Endothelial cell of hepatic sinusoid (primary cell): ENCODE data around the gene FAM149A.

Experiments used
- in situ Hi-C: cut with HindIII; loops from 2 replicates; pipeline ENCODE4 v1.10.0; 2017; ENCODE audit warnings: low sequenced_read_pairs

FAM149A gene

DNA sequence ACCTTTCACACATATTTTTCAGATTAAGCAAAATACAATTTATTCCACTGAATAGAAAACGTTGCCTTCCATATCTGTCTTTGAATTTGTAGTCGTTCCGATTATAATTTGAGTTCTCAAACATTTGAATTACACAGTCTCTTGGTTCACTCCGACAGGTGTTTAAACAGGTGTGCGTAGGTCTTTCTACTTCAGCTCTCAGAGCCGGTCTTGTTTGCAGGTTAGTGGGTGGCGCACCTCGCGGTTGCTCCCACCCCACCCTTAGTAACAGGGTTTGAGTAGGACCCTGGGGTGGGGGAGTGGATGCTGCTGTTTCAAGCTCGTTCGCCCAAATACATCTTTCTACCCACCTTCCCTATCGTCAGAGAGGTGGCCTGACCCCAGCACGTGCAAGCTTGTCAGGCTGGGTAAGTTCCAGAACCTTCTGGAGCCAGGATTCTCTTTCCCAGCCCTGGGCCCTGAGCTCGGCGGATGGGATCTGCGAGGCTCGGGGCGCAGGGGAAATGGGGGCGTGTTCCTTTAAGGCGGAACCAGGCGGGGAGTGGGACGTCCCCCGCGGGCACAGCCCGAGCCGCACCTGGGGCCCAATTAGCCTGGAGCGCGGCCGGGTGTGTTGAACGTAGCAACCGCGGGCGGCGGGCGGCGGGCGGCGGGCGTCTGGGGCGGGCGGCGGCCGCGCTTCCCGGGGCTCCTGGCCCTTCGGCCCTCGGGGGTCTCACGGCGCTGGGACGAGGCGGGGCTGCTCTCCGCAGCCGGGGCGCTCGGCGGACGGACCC lies at the start of gene FAM149A:
Gene FAM149A (plus strand): TSS at position 591 of the 776 bp plus-strand sequence.
- in situ Hi-C loops = no loop called here

DNA sequence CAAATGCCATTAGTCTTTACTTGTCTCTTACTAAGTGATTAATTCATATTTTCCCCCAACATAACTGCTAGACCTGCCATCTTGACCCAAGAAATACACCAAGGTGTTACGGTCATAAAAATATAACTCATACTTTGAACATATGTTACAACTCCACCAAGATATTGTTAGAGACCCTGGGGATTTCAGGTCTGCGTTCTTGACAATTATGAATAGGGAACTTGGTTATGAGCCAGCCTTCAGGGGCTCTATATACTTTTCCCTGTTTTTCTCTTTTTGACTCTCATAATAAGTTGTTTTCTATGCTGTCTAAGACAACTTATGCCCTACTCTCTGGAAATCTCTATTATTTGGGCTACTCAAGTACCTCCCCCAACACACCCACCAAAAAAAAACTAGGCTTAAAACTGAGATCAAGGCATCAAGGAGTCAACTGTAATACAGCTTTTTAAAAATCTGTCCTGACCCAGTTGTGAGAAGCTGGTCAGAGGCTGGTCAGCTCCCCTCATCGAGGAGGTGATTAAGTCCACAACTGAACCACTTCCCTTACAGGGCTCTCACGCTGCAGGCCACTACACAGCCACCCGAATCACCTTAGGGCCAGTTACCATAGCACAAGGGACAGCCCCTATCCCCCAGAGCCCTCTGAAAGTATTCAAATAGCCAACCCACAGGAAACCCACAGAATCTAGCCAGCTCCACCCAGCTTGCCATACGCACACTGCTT lies 46.1 kb upstream of the FAM149A start:
- in situ Hi-C loops = no loop called here

- in situ Hi-C loops = no loop called here
Measured at GRCh38 chr4:186058980-186059316, 45.6 kb upstream of the FAM149A start.

DNA sequence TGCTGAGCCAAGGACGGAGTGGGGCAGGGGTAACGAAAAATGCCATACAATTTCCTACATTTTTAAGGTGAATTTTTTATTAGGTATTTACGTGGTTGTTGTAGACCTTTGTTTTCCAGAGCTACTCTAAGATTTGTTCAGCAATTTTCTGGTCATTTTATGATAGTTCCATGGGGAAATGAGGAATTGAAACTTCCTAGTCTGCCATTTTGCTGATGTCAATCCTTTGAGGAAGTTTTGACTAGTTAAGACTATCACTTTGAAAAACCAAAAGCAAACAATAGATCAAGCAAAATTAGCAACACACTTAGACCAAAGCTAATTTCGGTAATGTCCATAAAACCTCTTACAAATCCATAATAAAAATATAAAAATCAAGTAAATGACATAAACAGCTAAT lies 42.6 kb upstream of the FAM149A start:
- in situ Hi-C loops = no loop called here

- in situ Hi-C loops = no loop called here
Measured at GRCh38 chr4:186067757-186068385, 36.6 kb upstream of the FAM149A start.

DNA sequence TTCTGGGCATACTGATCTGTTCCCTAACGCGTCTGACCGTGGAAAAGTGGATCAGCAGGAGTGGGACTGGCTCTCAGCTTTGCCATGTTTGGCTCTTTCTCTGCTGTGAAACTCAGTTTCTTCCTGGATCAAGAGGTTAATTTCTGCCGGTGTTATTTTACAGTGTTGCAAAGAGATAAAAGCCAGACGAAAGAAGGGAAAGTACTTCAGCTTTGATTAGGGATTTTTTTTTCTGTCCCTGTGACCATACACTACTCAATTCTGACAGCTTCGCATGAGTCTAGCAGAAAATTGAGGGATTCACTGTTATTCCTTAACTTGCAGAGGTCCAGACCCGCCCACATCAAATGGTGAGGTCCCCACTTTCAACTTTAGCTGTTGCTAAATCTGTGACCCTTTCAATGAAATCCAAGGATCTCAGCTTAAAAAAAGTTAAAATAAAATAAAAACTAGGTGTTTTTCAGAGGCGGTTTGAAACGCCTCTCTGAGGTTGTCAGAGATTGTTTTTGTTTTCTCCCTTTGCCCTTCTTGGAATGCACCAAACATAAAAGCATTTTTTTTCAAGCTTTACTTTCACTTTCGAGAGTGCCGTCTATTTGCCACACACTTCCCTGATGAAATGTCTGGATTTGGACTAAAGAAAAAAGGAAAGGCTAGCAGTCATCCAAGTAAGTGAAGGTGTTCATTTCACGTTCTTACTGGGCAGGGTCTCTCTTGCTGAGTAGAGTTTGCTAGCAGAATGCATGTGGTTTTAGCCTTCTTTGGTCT lies 35.7 kb upstream of the FAM149A start, which contains the start of gene TLR3:
Gene TLR3 (plus strand): TSS at position 576 of the 768 bp plus-strand sequence. CDS start 7,464 bp downstream, outside the sequence.
- in situ Hi-C loops = no loop called here

DNA sequence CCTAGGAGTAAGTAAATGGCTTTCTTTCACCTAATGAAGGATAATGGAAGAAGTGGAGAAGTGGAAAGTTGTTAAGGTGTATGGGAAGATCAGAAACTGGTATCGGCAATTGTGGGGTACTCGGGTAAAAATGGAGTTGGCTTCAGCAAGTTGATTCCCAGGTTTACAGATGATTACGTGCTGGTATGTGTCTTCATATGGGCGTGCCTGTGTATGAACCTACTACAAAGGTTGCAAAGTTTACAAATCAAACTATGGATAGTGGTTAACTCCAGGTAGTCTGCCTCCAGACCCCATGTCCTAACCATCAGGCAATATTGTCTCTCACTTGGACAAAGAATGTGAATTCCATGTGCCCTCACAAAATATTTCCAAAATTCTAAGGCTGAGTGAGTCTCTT lies 34.8 kb upstream of the FAM149A start:
- in situ Hi-C loops = no loop called here

DNA sequence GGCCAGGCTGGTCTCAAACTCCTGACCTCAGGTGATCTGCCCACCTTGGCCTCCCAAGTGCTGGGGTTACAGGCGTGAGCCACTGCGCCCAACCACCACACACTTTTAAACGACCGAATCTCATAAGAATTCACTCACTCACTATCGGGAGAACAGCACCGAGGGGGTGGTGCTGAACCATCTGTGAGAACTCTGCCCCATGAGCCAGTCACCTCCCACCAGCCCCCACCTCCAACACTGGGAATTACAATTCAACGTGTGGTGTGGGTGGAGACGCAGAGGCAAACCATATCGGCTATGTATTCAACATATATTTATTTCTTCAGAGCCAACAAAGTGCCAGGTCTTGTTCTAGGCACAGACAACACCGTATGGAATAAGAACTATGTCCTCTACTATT lies 32.0 kb upstream of the FAM149A start:
- in situ Hi-C loops = no loop called here

- in situ Hi-C loops = no loop called here
Measured at GRCh38 chr4:186074189-186074588, 30.3 kb upstream of the FAM149A start.

DNA sequence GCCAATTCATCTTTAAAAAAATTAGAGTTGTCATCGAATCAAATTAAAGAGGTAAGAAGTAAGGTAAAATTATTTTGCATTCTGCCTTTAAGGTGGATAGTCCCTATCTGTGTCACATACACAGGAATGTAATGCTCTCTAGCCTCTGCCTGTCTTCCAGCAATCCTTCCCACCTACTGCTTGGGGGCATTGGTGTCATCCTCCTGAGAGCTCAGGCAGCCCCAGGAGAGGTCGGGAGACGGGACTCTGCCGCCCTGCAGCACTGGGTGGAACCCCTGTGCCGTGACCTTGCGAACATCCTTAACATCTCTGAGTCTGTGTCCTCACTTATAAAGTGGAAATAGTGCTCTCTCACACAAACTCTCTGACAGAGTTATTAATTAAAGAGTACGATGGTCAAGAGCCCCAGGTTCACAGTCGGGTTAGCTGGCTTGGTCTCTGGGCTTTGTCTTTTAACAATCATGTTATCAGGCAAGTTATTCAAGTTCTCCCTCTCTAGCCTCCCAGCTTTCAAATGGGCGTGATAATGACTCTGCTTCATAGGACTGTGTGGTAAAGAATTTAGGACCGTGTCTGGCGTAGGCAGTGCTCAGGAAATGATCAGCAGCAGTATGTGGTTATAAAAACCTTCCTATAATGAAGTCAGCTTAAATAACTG lies 25.4 kb upstream of the FAM149A start:
- in situ Hi-C loops = no loop called here

- in situ Hi-C loops = no loop called here
Measured at GRCh38 chr4:186079694-186080093, 24.8 kb upstream of the FAM149A start.

GRCh38 chr4:186081202-186081807 lies 23.2 kb upstream of the FAM149A start:
- in situ Hi-C loops = no loop called here

DNA sequence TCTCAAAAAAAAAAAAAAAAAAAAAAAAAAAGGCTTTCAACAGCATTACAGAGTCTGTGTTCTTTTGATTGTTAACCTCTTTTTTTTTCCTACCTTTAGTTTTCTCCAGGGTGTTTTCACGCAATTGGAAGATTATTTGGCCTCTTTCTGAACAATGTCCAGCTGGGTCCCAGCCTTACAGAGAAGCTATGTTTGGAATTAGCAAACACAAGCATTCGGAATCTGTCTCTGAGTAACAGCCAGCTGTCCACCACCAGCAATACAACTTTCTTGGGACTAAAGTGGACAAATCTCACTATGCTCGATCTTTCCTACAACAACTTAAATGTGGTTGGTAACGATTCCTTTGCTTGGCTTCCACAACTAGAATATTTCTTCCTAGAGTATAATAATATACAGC lies 22.3 kb upstream of the FAM149A start:
- in situ Hi-C loops = no loop called here

GRCh38 chr4:186088523-186088922 lies 16.0 kb upstream of the FAM149A start:
- in situ Hi-C loops = no loop called here

DNA sequence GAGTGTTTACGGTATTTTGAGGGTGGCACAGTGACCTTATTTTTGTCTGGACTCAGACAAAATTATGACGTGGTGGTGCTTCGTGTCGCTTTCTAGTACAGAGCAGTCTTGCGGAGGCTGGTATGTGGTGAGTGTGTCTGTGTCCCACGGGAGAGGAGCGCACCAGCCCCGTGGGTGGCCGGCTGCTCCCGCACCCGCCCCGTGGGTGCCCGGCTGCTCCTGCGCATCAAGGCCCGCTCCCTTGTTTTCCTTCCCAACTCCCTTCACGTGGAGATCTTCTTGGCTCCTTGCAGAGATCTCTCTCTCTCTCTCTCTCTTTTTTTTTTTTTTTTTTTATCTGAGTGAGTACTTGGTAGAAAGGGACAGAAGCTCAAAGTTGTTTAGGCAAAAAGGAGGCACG lies 12.2 kb upstream of the FAM149A start:
- in situ Hi-C loops = loop anchor here (5.0 kb wide), 1 partner anchor 80 kb away; no protein-coding TSS in a partner anchor

GRCh38 chr4:186095406-186095805 lies 9.1 kb upstream of the FAM149A start:
- in situ Hi-C loops = no loop called here

DNA sequence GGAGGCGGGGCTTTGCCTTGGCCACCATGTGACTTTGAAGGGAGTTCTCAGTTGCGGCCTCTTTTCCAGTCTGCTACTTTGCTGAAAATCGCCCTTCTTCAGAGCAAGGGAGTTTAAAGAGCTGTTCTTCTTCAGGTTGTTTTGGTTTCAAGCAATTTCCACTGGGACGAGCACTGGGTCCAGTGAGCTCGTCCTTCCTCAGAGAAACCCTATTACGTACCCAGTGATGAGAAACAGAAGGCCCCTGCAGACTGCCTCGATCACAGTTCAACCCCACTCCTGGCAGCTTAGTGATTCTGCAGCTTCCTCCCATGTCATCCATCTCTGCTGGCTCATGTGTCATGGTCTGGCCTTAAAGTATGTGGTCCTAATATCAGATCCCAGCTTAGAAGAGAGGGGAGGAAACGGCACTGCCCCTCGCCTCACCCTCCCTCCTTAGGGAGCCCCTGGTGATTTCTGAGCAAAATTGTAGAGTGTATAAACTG lies 7.8 kb upstream of the FAM149A start:
- in situ Hi-C loops = no loop called here

DNA sequence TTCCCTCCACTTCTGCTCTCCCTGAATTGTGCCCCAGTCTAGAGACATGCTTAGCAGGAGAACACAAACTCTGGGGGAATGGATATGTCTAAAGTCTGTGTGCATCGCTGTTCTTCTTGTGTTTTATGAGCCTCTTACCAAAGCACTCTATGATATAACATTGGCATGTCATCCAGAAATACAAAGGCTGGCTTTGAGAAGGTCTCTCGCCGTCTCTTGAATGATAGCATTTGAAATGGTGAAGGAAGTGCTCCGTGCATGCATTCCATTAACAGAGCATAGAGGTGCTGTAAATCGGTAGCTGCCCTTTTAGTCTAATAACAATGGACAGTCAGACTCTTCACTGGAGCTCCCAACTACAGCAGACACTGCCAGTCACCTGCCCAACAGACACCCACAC lies 7.1 kb upstream of the FAM149A start:
- in situ Hi-C loops = no loop called here

DNA sequence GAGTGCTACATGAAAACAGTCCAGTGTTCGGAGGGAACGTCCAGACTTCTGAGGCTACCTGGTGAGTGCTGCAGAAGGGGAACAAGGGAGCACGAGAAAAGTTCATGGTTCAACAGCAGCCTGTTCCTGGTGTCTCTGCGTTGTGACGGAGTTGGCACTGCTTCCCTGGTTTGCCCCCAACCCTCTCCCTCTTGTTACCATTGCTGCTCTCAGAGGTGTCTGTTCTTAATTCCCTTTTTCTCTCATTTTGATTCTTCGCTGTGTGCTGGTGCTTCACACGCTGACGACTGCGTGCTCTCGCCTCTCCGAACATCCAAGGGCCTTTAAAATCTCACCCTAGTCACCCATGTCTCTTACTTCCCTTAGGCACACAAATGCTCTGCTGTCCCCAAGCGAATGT lies 1.6 kb upstream of the FAM149A start:
- in situ Hi-C loops = no loop called here
